K562 (cell line): Measurements from ENCODE around the gene ZNF574.

Source experiments
- ELK1 ChIP-seq: sonication (generic); formaldehyde crosslinking; IDR thresholded peaks from 2 replicates; pipeline ENCODE4 v1.8.1; 2022; ENCODE audit warnings: missing genetic modification reagents
- ETV6 ChIP-seq, 3 experiments: fragments of 150-350 bp in 1 of 3; sonication (generic) in 1 of 3; formaldehyde crosslinking in 1 of 3; IDR thresholded peaks; 2 replicates each; pipeline versions ENCODE4 v1.6.1 to v1.8.0; 2014 to 2022; ENCODE audit warnings: borderline replicate concordance in 2 of 3, low read depth in 2 of 3, antibody characterized with exemption in 1 of 3, low read length in 1 of 3, mild to moderate bottlenecking in 1 of 3, missing genetic modification reagents in 1 of 3
- FOXM1 ChIP-seq, 2 experiments: fragments of 450-650 bp in 1 of 2; sonication (generic) in 1 of 2; formaldehyde crosslinking in 1 of 2; IDR thresholded peaks; 2 replicates each; pipeline versions ENCODE4 v1.6.1 to v1.9.0; 2017 to 2022; ENCODE audit warnings: low read depth in 2 of 2, mild to moderate bottlenecking in 2 of 2, missing genetic modification reagents in 1 of 2, moderate library complexity in 1 of 2
- IRF9 ChIP-seq: fragments of 450-650 bp; IDR thresholded peaks from 2 replicates; pipeline ENCODE4 v1.6.1; 2016; ENCODE audit warnings: missing biosample characterization, missing genetic modification characterization
- MAFF ChIP-seq: IDR thresholded peaks from 2 replicates; pipeline ENCODE4 v1.6.1; 2012; ENCODE audit warnings: low read length, improper control_type of control experiment
- MGA ChIP-seq: fragments of 450-650 bp; IDR thresholded peaks from 2 replicates; pipeline ENCODE4 v1.6.1; 2016; ENCODE audit warnings: mild to moderate bottlenecking, moderate library complexity
- POLR2AphosphoS5 ChIP-seq: IDR thresholded peaks from 2 replicates; pipeline ENCODE4 v1.6.1; 2011; ENCODE audit warnings: mild to moderate bottlenecking, low read depth, low read length, moderate library complexity; ENCODE audit not compliant: control insufficient read depth, insufficient read depth
- POLR2G ChIP-seq: fragments of 200-400 bp; formaldehyde crosslinking; IDR thresholded peaks from 2 replicates; pipeline ENCODE4 v1.6.1; 2017; ENCODE audit warnings: low read depth, mild to moderate bottlenecking, antibody characterized with exemption, low read length, moderate library complexity
- RBM17 ChIP-seq: fragments of 200-400 bp; formaldehyde crosslinking; IDR thresholded peaks from 2 replicates; pipeline ENCODE4 v1.6.1; 2017; ENCODE audit warnings: low read depth, mild to moderate bottlenecking, low read length, borderline replicate concordance
- SMAD1 ChIP-seq: fragments of 150-350 bp; IDR thresholded peaks from 2 replicates; pipeline ENCODE4 v1.6.1; 2014; ENCODE audit warnings: low read length, low read depth; ENCODE audit not compliant: partially characterized antibody
- SNIP1 ChIP-seq: fragments of 450-650 bp; IDR thresholded peaks from 2 replicates; pipeline ENCODE4 v1.7.1; 2017; ENCODE audit warnings: low read depth, mild to moderate bottlenecking
- TF ChIP-seq, protein P1 (sequence below), 3 experiments: IDR thresholded peaks in 2 of 3; conservative IDR thresholded peaks in 1 of 3; 2 replicates each; pipeline ENCODE4 v1.5.1; 2011 to 2012; ENCODE audit warnings: low read length in 3 of 3, mild to moderate bottlenecking in 3 of 3, control low read depth in 2 of 3, improper control_type of control experiment in 1 of 3, inconsistent platforms in 1 of 3, low read depth in 1 of 3, mixed read lengths in 1 of 3, moderate library complexity in 1 of 3; ENCODE audit not compliant: insufficient read depth in 2 of 3

GRCh38 chr19:42110658-42111057 lies 34.7 kb downstream of the ZNF574 start:
- TF ChIP-seq SMAD1 (no peak), MAFF (no peak), MGA (no peak), POLR2G (no peak), SNIP1 (no peak), RBM17 (no peak), IRF9 (tag) (no peak), ETV6 (IDR thresholded peaks at IDR 0.05; ENCODE audit: borderline replicate concordance in 1 of 2, low read depth in 2 of 2, low read length in 1 of 2) (no peak), ETV6 (CRISPR knock-in tag; IDR thresholded peaks at IDR 0.05; ENCODE audit: borderline replicate concordance) (no peak), POLR2AphosphoS5 (no peak), ELK1 (CRISPR knock-in tag) (no peak), FOXM1 (IDR thresholded peaks at IDR 0.05; ENCODE audit: low read depth) (no peak), FOXM1 (CRISPR knock-in tag; IDR thresholded peaks at IDR 0.05; ENCODE audit: low read depth) (no peak)
- TF ChIP-seq, protein P1, sequence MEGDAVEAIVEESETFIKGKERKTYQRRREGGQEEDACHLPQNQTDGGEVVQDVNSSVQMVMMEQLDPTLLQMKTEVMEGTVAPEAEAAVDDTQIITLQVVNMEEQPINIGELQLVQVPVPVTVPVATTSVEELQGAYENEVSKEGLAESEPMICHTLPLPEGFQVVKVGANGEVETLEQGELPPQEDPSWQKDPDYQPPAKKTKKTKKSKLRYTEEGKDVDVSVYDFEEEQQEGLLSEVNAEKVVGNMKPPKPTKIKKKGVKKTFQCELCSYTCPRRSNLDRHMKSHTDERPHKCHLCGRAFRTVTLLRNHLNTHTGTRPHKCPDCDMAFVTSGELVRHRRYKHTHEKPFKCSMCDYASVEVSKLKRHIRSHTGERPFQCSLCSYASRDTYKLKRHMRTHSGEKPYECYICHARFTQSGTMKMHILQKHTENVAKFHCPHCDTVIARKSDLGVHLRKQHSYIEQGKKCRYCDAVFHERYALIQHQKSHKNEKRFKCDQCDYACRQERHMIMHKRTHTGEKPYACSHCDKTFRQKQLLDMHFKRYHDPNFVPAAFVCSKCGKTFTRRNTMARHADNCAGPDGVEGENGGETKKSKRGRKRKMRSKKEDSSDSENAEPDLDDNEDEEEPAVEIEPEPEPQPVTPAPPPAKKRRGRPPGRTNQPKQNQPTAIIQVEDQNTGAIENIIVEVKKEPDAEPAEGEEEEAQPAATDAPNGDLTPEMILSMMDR (IDR thresholded peaks at IDR 0.05 in 2 of 3, conservative IDR thresholded peaks at IDR 0.05 in 1 of 3; ENCODE audit: insufficient read depth in 2 of 3, low read depth in 1 of 3, low read length in 3 of 3), result no peak
